Choroid plexus epithelial cell (primary cell): Measurements from ENCODE around the gene CCDC171.

Experiments
- DNase-seq: peaks from one replicate; pipeline ENCODE4 v3.0.0-alpha.2; 2010; ENCODE audit warnings: low read depth
- H3K4me3 ChIP-seq: 2 replicates; pipeline ENCODE4 v1.5.1; 2011; ENCODE audit warnings: low read depth, mild to moderate bottlenecking, control low read depth, low read length, moderate library complexity
- TF ChIP-seq, protein P1 (sequence below): conservative IDR thresholded peaks from 2 replicates; pipeline ENCODE4 v1.5.1; 2011; ENCODE audit warnings: low read depth, mild to moderate bottlenecking, control low read depth, inconsistent platforms, low read length, moderate library complexity

The CCDC171 gene

GRCh38 chr9:16002816-16003215 is 450.0 kb downstream of the CCDC171 start:
- DNase-seq, result peak; percentile 45
- TF ChIP-seq, protein P1, sequence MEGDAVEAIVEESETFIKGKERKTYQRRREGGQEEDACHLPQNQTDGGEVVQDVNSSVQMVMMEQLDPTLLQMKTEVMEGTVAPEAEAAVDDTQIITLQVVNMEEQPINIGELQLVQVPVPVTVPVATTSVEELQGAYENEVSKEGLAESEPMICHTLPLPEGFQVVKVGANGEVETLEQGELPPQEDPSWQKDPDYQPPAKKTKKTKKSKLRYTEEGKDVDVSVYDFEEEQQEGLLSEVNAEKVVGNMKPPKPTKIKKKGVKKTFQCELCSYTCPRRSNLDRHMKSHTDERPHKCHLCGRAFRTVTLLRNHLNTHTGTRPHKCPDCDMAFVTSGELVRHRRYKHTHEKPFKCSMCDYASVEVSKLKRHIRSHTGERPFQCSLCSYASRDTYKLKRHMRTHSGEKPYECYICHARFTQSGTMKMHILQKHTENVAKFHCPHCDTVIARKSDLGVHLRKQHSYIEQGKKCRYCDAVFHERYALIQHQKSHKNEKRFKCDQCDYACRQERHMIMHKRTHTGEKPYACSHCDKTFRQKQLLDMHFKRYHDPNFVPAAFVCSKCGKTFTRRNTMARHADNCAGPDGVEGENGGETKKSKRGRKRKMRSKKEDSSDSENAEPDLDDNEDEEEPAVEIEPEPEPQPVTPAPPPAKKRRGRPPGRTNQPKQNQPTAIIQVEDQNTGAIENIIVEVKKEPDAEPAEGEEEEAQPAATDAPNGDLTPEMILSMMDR, result no peak
- H3K4me3 ChIP-seq, result no peak overlapping the region

DNA sequence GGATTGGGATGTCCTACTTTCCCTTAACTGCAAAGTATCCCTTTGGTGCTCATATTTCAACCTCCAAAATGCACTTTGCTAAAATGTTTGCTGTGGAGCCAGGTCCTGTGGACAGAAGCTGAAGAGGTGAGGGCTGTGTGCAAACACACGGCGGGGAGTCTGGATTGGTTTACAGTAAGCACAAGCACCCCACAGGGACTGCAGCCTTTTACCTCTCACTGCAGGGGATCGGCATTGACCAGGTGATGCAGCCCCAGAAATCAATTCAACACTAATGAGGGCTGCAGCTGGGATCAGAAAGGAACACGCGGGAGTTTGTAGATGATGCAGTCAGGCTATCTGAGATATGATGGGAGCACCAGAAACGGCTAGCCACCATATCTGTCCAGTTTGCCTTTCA is 450.9 kb downstream of the CCDC171 start:
- H3K4me3 ChIP-seq, result no peak overlapping the region
- peak; percentile 48 for DNase-seq
- TF ChIP-seq, protein P1, result no peak

GRCh38 chr9:16004613-16005012 is 451.8 kb downstream of the CCDC171 start:
- TF ChIP-seq, protein P1, result no peak
- no peak overlapping the region for H3K4me3 ChIP-seq
- DNase-seq, result no peak

DNA sequence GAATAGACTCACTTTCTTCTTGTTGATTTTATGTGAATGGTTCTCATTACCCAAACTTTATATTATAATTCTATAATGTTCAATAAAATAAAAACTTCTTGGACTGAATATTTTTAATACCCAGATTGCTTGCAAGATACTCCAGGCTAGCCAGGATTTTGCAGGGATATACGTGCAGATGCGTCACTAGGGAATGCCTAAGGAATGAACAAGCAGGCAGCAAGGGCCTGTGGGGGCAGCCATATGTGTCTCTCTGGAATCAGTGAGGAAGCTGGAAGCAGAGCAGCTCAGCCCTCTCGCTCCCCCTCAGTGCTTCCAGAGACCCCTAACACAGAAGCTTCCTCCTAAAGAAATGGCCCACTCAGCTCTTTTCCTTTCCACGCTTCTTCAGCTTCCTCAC is 457.4 kb downstream of the CCDC171 start:
- DNase-seq, result no peak
- no peak overlapping the region for H3K4me3 ChIP-seq
- TF ChIP-seq, protein P1, result no peak

GRCh38 chr9:16012621-16013020 is 459.8 kb downstream of the CCDC171 start:
- TF ChIP-seq, protein P1, result no peak
- peak; percentile 40 for DNase-seq
- no peak overlapping the region for H3K4me3 ChIP-seq

GRCh38 chr9:16013366-16013765 is 460.5 kb downstream of the CCDC171 start:
- no peak for DNase-seq
- H3K4me3 ChIP-seq, result no peak overlapping the region
- TF ChIP-seq, protein P1, result no peak

- H3K4me3 ChIP-seq, result no peak overlapping the region
- TF ChIP-seq, protein P1, result no peak
- DNase-seq, result no peak
Measured at GRCh38 chr9:16013826-16014225, 461.0 kb downstream of the CCDC171 start.
